GM23248 (cell line): ENCODE data around the gene LNX2. TPM values are rescaled to one million over a fixed set of nuclear protein-coding genes. Genes with fewer than 3 reads are reported as not detected.

Source experiments
- DNase-seq: peaks from one replicate; pipeline ENCODE4 v3.0.0-alpha.2; 2015
- H2AFZ ChIP-seq: fragments of 200-600 bp; sonication (generic); 2 replicates; pipeline ENCODE4 v1.6.1; 2016; ENCODE audit warnings: antibody characterized with exemption
- H3F3A ChIP-seq: fragments of 200-600 bp; sonication (generic); 2 replicates; pipeline ENCODE4 v1.6.1; 2016; ENCODE audit warnings: mild to moderate bottlenecking, antibody characterized with exemption, mixed run types; ENCODE audit not compliant: insufficient read depth
- H3K27ac ChIP-seq: fragments of 200-600 bp; sonication (generic); 2 replicates; pipeline ENCODE4 v1.5.1; 2016; ENCODE audit warnings: mild to moderate bottlenecking
- H3K27me3 ChIP-seq: fragments of 200-600 bp; sonication (generic); replicated peaks from 2 replicates; pipeline ENCODE4 v1.6.1; 2016; ENCODE audit warnings: mild to moderate bottlenecking; ENCODE audit not compliant: insufficient read depth
- H3K36me3 ChIP-seq: fragments of 200-600 bp; sonication (generic); 2 replicates; pipeline ENCODE4 v1.6.1; 2016; ENCODE audit warnings: low read depth, mild to moderate bottlenecking
- H3K4me1 ChIP-seq: fragments of 200-600 bp; sonication (generic); 2 replicates; pipeline ENCODE4 v1.6.1; 2016; ENCODE audit warnings: mild to moderate bottlenecking; ENCODE audit not compliant: insufficient read depth
- H3K4me2 ChIP-seq: fragments of 200-600 bp; sonication (generic); one replicate; pipeline ENCODE4 v1.6.1; 2016; ENCODE audit warnings: mild to moderate bottlenecking; ENCODE audit not compliant: unreplicated experiment
- H3K4me3 ChIP-seq: fragments of 200-600 bp; sonication (generic); 2 replicates; pipeline ENCODE4 v1.5.1; 2016; ENCODE audit warnings: mild to moderate bottlenecking
- H3K79me2 ChIP-seq: fragments of 200-600 bp; sonication (generic); 2 replicates; pipeline ENCODE4 v1.6.1; 2016; ENCODE audit warnings: mild to moderate bottlenecking; ENCODE audit not compliant: insufficient read depth
- H3K9ac ChIP-seq: fragments of 200-600 bp; sonication (generic); 2 replicates; pipeline ENCODE4 v1.6.1; 2016; ENCODE audit warnings: mild to moderate bottlenecking
- H3K9me2 ChIP-seq: fragments of 200-600 bp; sonication (generic); 2 replicates; pipeline ENCODE4 v1.6.1; 2016; ENCODE audit warnings: mixed run types, mild to moderate bottlenecking, moderate library complexity; ENCODE audit not compliant: insufficient read depth
- H3K9me3 ChIP-seq: fragments of 200-600 bp; sonication (generic); one replicate; pipeline ENCODE4 v1.6.1; 2017; ENCODE audit warnings: low read depth
- H4K20me1 ChIP-seq: fragments of 200-600 bp; sonication (generic); 2 replicates; pipeline ENCODE4 v1.6.0; 2016; ENCODE audit not compliant: insufficient read depth
- EZH2 ChIP-seq: fragments of 200-600 bp; sonication (generic); IDR thresholded peaks from 2 replicates; pipeline ENCODE4 v1.6.1; 2018; ENCODE audit warnings: antibody characterized with exemption, mild to moderate bottlenecking; ENCODE audit not compliant: insufficient read depth, poor library complexity, severe bottlenecking
- EZH2phosphoT487 ChIP-seq: fragments of 200-600 bp; sonication (generic); IDR thresholded peaks from 2 replicates; pipeline ENCODE4 v1.6.1; 2018; ENCODE audit warnings: antibody characterized with exemption, moderate library complexity, mild to moderate bottlenecking, low read depth; ENCODE audit not compliant: insufficient read depth
- WGBS, 2 experiments: methylation state at CpG; one replicate each; pipeline ENCODE4 v1.1.6; 2015 to 2017; ENCODE audit warnings: low lambda C conversion rate in 2 of 2, low coverage in 1 of 2; ENCODE audit errors: missing lambda C conversion rate in 2 of 2; 5-methylcytosine and 5-hydroxymethylcytosine counted together
- in situ Hi-C: fragments of 300-500 bp; cut with MboI; formaldehyde crosslinking; loops from 2 replicates; pipeline ENCODE4 v1.15.0; 2020
- polyA plus RNA-seq: library from polyadenylated mRNA; unstranded; fragments of >200 nt; fragmentation: Nextera tagmentation; extraction: Ambion mirVana; gene quantifications from 2 replicates; pipeline ENCODE4 v1.2.1, GENCODE V29; 2016
- total RNA-seq: library from RNA; depleted of rRNA; stranded (reverse); fragments of >200 nt; shearing (Covaris generic); gene quantifications from 2 replicates; pipeline ENCODE4 v1.2.3, GENCODE V29; 2014

Gene LNX2
- total and polyA plus RNA-seq, 2 experiments from 2014 or later = 2.0 to 2.6 TPM

DNA sequence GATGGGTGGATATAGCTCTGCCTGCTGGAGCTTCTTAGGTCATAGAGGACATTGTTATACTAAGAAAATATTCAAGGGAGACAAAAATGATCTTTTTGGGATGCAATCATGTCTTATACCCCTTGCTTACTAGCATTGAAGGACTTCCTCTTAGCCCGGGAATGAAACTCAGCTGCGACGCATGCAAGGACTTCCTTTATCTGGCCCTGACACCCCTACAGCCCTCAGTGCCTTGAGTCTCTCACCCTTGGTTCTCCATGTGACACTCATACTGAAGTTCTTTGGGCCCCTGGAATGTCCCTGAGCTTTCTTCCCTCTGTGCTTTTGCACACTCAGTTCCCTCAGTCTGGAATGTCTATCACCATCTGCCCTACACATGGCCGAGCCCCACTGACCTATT is 97.5 kb downstream of the LNX2 start:
- Histone ChIP-seq H3K9me2 (no peaks in the 10 kb centered on the region), H2AFZ (no peak overlapping the region)
- WGBS, 2 experiments = 51 to 60% methylated on average over 4 of the region's 4 CpGs

DNA sequence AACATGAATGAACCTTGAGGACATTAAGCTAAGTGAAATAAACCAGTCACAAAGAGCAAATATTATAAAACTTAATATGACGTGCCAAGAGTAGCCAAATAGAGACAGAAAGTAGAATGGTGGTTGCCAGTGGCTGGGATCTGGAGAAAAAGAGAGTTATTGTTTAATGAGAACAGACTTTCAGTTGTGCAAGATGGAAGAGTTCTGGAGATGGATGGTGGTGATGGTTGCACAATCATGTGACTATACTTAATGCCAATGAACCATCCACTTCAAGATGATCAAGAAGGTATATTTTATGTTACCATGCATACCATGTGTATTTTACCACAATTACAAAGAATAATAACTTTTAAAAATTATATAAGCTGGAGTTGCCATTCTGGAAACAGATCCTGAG is 104.2 kb downstream of the LNX2 start:
- TF ChIP-seq EZH2 (no peak), EZH2phosphoT487 (no peak)
- H3F3A ChIP-seq = no peaks in the 10 kb centered on the region
- H3K4me2 ChIP-seq = no peak overlapping the region
- H3K27ac ChIP-seq = no peak overlapping the region
- no peaks in the 10 kb centered on the region for H4K20me1 ChIP-seq
- H3K36me3 ChIP-seq = no peaks in the 10 kb centered on the region
- no peaks in the 10 kb centered on the region for H3K9me3 ChIP-seq
- H3K9me2 ChIP-seq = no peaks in the 10 kb centered on the region
- H3K27me3 ChIP-seq = peaks cover 8% of the 10 kb centered on the region; the same call in 1 of the 2 replicates
- no peak overlapping the region for H3K4me3 ChIP-seq
- H3K4me1 ChIP-seq = no peaks in the 10 kb centered on the region
- H3K9ac ChIP-seq = no peak overlapping the region
- no peaks in the 10 kb centered on the region for H3K79me2 ChIP-seq
- no peak for DNase-seq
- in situ Hi-C loops = no loop called here
- 30 to 35% methylated on average over 1 of the region's 1 CpG for WGBS, 2 experiments
- no peak overlapping the region for H2AFZ ChIP-seq

More for the DNA sequence above, 97.5 kb downstream of the LNX2 start:
- no peaks in the 10 kb centered on the region for H4K20me1 ChIP-seq
- H3K36me3 ChIP-seq = no peaks in the 10 kb centered on the region
- H3K27me3 ChIP-seq = peaks cover 15% of the 10 kb centered on the region; the same call in 1 of the 2 replicates
- H3K9ac ChIP-seq = no peak overlapping the region
- H3K27ac ChIP-seq = no peak overlapping the region
- H3K79me2 ChIP-seq = no peaks in the 10 kb centered on the region
- H3F3A ChIP-seq = no peaks in the 10 kb centered on the region
- H3K4me3 ChIP-seq = no peak overlapping the region
- no peaks in the 10 kb centered on the region for H3K9me3 ChIP-seq
- no peaks in the 10 kb centered on the region for H3K4me1 ChIP-seq
- in situ Hi-C loops = no loop called here
- no peak overlapping the region for H3K4me2 ChIP-seq
- no peak for DNase-seq
- TF ChIP-seq EZH2phosphoT487 (no peak), EZH2 (no peak)

DNA sequence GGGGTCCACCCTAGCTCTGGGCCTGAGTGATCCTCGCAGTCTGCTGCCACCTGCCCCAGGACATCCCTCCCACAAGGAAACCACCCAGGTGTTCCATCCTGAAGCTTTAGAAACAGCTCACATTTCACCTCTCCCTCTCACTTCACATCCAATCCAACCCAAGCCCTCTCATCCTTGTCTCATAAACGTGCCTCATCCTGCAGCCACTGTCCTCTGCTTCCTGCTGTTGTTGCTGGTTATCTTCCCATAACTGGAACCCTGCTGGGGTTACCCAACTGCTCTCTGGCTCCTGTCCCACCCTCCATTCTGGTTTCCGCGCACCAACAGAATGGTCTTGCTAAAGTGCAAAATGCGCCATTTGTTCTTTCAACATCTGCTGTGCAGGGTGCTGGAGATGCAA is 110.2 kb downstream of the LNX2 start:
- no peak for TF ChIP-seq EZH2phosphoT487
- no peak for TF ChIP-seq EZH2
- WGBS, 2 experiments = 59 to 69% methylated on average over 5 of the region's 5 CpGs
- H3K4me3 ChIP-seq = no peak overlapping the region

DNA sequence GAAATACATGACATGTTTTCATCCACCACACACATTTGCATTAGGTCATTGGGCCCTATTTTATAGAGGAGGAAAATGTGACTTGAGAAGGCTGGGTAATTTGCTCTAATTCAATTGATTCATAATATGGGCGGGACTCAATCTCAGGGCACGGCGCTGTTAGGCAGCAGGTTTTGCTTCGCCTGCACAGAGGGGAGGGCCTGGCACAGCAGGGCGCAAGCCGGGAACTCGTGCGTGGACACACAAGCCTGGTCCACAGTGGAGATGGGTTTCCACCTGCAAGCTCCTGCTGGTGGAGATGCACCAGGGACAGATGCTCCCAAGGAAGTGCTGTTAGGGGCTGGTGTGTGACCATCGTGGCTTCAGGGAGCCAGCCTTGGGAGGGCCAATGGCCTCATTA is 111.5 kb downstream of the LNX2 start:
- Histone ChIP-seq H3K79me2 (no peaks in the 10 kb centered on the region), H3K9me3 (no peaks in the 10 kb centered on the region), H3K4me3 (no peak overlapping the region), H3F3A (no peaks in the 10 kb centered on the region), H4K20me1 (no peaks in the 10 kb centered on the region), H2AFZ (no peak overlapping the region), H3K27ac (no peak overlapping the region), H3K4me1 (no peaks in the 10 kb centered on the region), H3K9ac (no peak overlapping the region), H3K4me2 (no peak overlapping the region), H3K27me3 (peaks cover 26% of the 10 kb centered on the region), H3K36me3 (no peaks in the 10 kb centered on the region), H3K9me2 (no peaks in the 10 kb centered on the region)
- in situ Hi-C loops = no loop called here
- no peak for DNase-seq
- TF ChIP-seq EZH2phosphoT487 = no peak
- WGBS, 2 experiments = 56 to 58% methylated on average over 9 of the region's 9 CpGs

More for the DNA sequence above, 110.2 kb downstream of the LNX2 start:
- H3K4me1 ChIP-seq = no peaks in the 10 kb centered on the region
- no peaks in the 10 kb centered on the region for H3K36me3 ChIP-seq
- H3K9me3 ChIP-seq = no peaks in the 10 kb centered on the region
- no peaks in the 10 kb centered on the region for H3K9me2 ChIP-seq
- H3K79me2 ChIP-seq = no peaks in the 10 kb centered on the region
- H2AFZ ChIP-seq = no peak overlapping the region
- H3K9ac ChIP-seq = no peak overlapping the region
- DNase-seq = no peak
- H3K27ac ChIP-seq = no peak overlapping the region
- in situ Hi-C loops = no loop called here
- H3K4me2 ChIP-seq = no peak overlapping the region
- H4K20me1 ChIP-seq = no peaks in the 10 kb centered on the region
- H3K27me3 ChIP-seq = peaks cover 19% of the 10 kb centered on the region
- no peaks in the 10 kb centered on the region for H3F3A ChIP-seq

DNA sequence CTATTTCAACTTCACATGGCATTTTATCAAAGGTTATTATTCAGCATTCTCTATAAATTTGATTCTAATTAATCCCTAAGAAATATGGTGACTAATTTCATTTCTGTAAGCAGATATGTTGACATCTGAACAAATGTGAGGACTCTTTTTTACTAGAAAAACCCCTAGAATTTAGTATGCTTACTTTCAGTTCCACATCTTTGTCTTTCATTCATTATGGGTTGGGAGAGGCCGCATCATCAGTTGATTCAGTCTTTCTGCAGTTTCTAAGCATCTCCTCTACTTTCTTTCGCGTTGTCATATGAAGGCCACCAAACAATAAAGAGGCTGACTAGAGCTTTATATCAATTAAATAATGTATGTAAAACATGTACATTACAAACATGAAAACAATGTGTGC is 114.5 kb downstream of the LNX2 start:
- Histone ChIP-seq H2AFZ (no peak overlapping the region), H3K9ac (no peak overlapping the region), H3K36me3 (no peaks in the 10 kb centered on the region), H3K9me3 (no peaks in the 10 kb centered on the region), H3K4me2 (no peak overlapping the region), H3K27ac (no peak overlapping the region), H3K4me3 (no peak overlapping the region), H4K20me1 (no peaks in the 10 kb centered on the region), H3K27me3 (peaks cover 37% of the 10 kb centered on the region; the same call in 1 of the 2 replicates), H3K79me2 (no peaks in the 10 kb centered on the region), H3F3A (no peaks in the 10 kb centered on the region), H3K9me2 (no peaks in the 10 kb centered on the region), H3K4me1 (no peaks in the 10 kb centered on the region)
- in situ Hi-C loops = no loop called here
- no peak for DNase-seq
- TF ChIP-seq EZH2 (no peak), EZH2phosphoT487 (no peak)
- 76 to 82% methylated on average over 3 of the region's 3 CpGs for WGBS, 2 experiments
